ENCODE results near the gene FBXL4.
A peak's percentile ranks its signal among the peaks of the same experiment; 100 is the strongest.

Gene FBXL4

GRCh38 chr6:98835149-98836024 is 112.4 kb downstream of the FBXL4 start:
- DNase-seq, result peak in 1 of 2 experiments; percentile 21
- no peak for TF ChIP-seq POLR2A (IDR thresholded peaks at IDR 0.05; ENCODE audit: low read length)
- TF ChIP-seq GATA1 (IDR thresholded peaks at IDR 0.05; ENCODE audit: low read depth, low read length), result no peak

- peak; percentile 78 to 88 for DNase-seq
- no peak for TF ChIP-seq GATA1 (IDR thresholded peaks at IDR 0.05; ENCODE audit: low read depth, low read length)
- no peak for TF ChIP-seq POLR2A (IDR thresholded peaks at IDR 0.05; ENCODE audit: low read length)
Measured at GRCh38 chr6:98834060-98835031, 113.4 kb downstream of the FBXL4 start, which contains the start of gene POU3F2. Gene POU3F2 (plus strand): TSS chr6:98834574. CDS start chr6:98834874, 300 bp downstream.

GRCh38 chr6:98833307-98834059 is 114.3 kb downstream of the FBXL4 start:
- peak; percentile 43 to 59 for DNase-seq
- no peak for TF ChIP-seq GATA1 (IDR thresholded peaks at IDR 0.05; ENCODE audit: low read depth, low read length)
- no peak for TF ChIP-seq POLR2A (IDR thresholded peaks at IDR 0.05; ENCODE audit: low read length)

GRCh38 chr6:98833057-98833306 is 114.8 kb downstream of the FBXL4 start:
- peak in 1 of 2 experiments; percentile 55 for DNase-seq
- no peak for TF ChIP-seq POLR2A (IDR thresholded peaks at IDR 0.05; ENCODE audit: low read length)
- TF ChIP-seq GATA1 (IDR thresholded peaks at IDR 0.05; ENCODE audit: low read depth, low read length), result no peak

GRCh38 chr6:98832284-98833056 is 115.3 kb downstream of the FBXL4 start:
- TF ChIP-seq POLR2A (IDR thresholded peaks at IDR 0.05; ENCODE audit: low read length) (no peak), GATA1 (IDR thresholded peaks at IDR 0.05; ENCODE audit: low read depth, low read length) (no peak)
- DNase-seq, result peak in 1 of 2 experiments; percentile 38

GRCh38 chr6:98831959-98832283 is 115.8 kb downstream of the FBXL4 start:
- peak; percentile 46 to 50 for DNase-seq

GRCh38 chr6:98831057-98831958 is 116.4 kb downstream of the FBXL4 start:
- TF ChIP-seq GATA1 (IDR thresholded peaks at IDR 0.05; ENCODE audit: low read depth, low read length) (no peak), POLR2A (IDR thresholded peaks at IDR 0.05; ENCODE audit: low read length) (no peak)
- DNase-seq, result peak in 1 of 2 experiments; percentile 43

More at GRCh38 chr6:98831959-98832283, 115.8 kb downstream of the FBXL4 start:
- TF ChIP-seq POLR2A (IDR thresholded peaks at IDR 0.05; ENCODE audit: low read length) (no peak), GATA1 (IDR thresholded peaks at IDR 0.05; ENCODE audit: low read depth, low read length) (no peak)

- TF ChIP-seq GATA1 (IDR thresholded peaks at IDR 0.05; ENCODE audit: low read depth, low read length), result no peak
- no peak for TF ChIP-seq POLR2A (IDR thresholded peaks at IDR 0.05; ENCODE audit: low read length)
Measured at GRCh38 chr6:98830146-98830545, 117.6 kb downstream of the FBXL4 start.

GRCh38 chr6:98828941-98829411 is 118.8 kb downstream of the FBXL4 start:
- no peak for DNase-seq
- TF ChIP-seq GATA1 (IDR thresholded peaks at IDR 0.05; ENCODE audit: low read depth, low read length) (no peak), POLR2A (IDR thresholded peaks at IDR 0.05; ENCODE audit: low read length) (no peak)

More at GRCh38 chr6:98830146-98830545, 117.6 kb downstream of the FBXL4 start:
- no peak for DNase-seq

GRCh38 chr6:98828211-98828788 is 119.4 kb downstream of the FBXL4 start:
- DNase-seq, result no peak
- no peak for TF ChIP-seq GATA1 (IDR thresholded peaks at IDR 0.05; ENCODE audit: low read depth, low read length)
- no peak for TF ChIP-seq POLR2A (IDR thresholded peaks at IDR 0.05; ENCODE audit: low read length)

Data from erythroblast (primary cell).